IgD-negative memory B cell (primary cell): ENCODE data around the gene WNT2B. TPM values are rescaled to one million over a fixed set of nuclear protein-coding genes. Genes with fewer than 3 reads are reported as not detected.

Experiments
- H3K27ac Mint-ChIP-seq, 3 donors: one replicate each; pipeline ENCODE4 v1.8.0; 2020 to 2022; ENCODE audit warnings: mild to moderate bottlenecking in 3 of 3, mixed read lengths in 3 of 3, moderate library complexity in 1 of 3
- H3K27me3 Mint-ChIP-seq: one replicate; pipeline ENCODE4 v1.8.0; 2021; ENCODE audit warnings: mixed read lengths
- H3K36me3 Mint-ChIP-seq: one replicate; pipeline ENCODE4 v1.8.0; 2020; ENCODE audit warnings: mild to moderate bottlenecking, mixed read lengths
- H3K4me1 Mint-ChIP-seq, 3 donors: one replicate each; pipeline ENCODE4 v1.8.0; 2020 to 2022; ENCODE audit warnings: mixed read lengths in 3 of 3, mild to moderate bottlenecking in 1 of 3
- H3K4me3 Mint-ChIP-seq, 4 donors: one replicate each; pipeline ENCODE4 v1.8.0; 2020 to 2022; ENCODE audit warnings: mild to moderate bottlenecking in 4 of 4, mixed read lengths in 4 of 4, moderate library complexity in 3 of 4
- H3K9me3 Mint-ChIP-seq, 3 donors: one replicate each; pipeline ENCODE4 v1.8.0; 2020 to 2021; ENCODE audit warnings: mixed read lengths in 3 of 3, mild to moderate bottlenecking in 1 of 3
- polyA plus RNA-seq: library from polyadenylated mRNA; unstranded; fragments of 300-500 nt; fragmentation: Illumina TruSeq; gene quantifications from one replicate; pipeline ENCODE4 v1.2.3, GENCODE V29; 2021

Gene WNT2B
- polyA plus RNA-seq, 1 donor from 2014 or later = 0.09 TPM

GRCh38 chr1:112509660-112510178 lies 954 bp downstream of the WNT2B start:
- Mint-ChIP-seq H3K36me3 (no peaks in the 10 kb centered on the region), H3K4me3 (peak overlapping the region; percentile 42 to 86 (median 70)), H3K9me3 (no peaks in the 10 kb centered on the region), H3K27ac (no peak overlapping the region), H3K4me1 (peaks cover 0 to 15% (median 13%) of the 10 kb centered on the region in 3 donors), H3K27me3 (peaks cover 7% of the 10 kb centered on the region)

GRCh38 chr1:112510340-112510739 lies 1.6 kb downstream of the WNT2B start:
- peak overlapping the region in 2 of 4 donors; percentile 72 to 86 for H3K4me3 Mint-ChIP-seq
- H3K36me3 Mint-ChIP-seq = no peaks in the 10 kb centered on the region
- no peaks in the 10 kb centered on the region for H3K9me3 Mint-ChIP-seq
- no peak overlapping the region for H3K27ac Mint-ChIP-seq
- H3K27me3 Mint-ChIP-seq = peaks cover 7% of the 10 kb centered on the region
- H3K4me1 Mint-ChIP-seq = peaks cover 0 to 12% (median 11%) of the 10 kb centered on the region in 3 donors

- Mint-ChIP-seq H3K27ac (no peak overlapping the region), H3K4me3 (no peak overlapping the region), H3K4me1 (peaks cover 0 to 8% (median 4%) of the 10 kb centered on the region in 3 donors), H3K9me3 (no peaks in the 10 kb centered on the region), H3K27me3 (peaks cover 7% of the 10 kb centered on the region), H3K36me3 (no peaks in the 10 kb centered on the region)
These were observed 3.1 kb downstream of the WNT2B start for GRCh38 chr1:112511897-112512296.

GRCh38 chr1:112513112-112513870 lies 4.5 kb downstream of the WNT2B start:
- Mint-ChIP-seq H3K27ac (no peak overlapping the region), H3K36me3 (peaks cover 1% of the 10 kb centered on the region), H3K4me3 (no peak overlapping the region), H3K4me1 (peaks cover 0 to 4% (median 0%) of the 10 kb centered on the region in 3 donors), H3K9me3 (no peaks in the 10 kb centered on the region), H3K27me3 (peaks cover 4% of the 10 kb centered on the region)

GRCh38 chr1:112514901-112515300 lies 6.1 kb downstream of the WNT2B start:
- peaks cover 1% of the 10 kb centered on the region for H3K36me3 Mint-ChIP-seq
- peaks cover 0 to 2% (median 0%) of the 10 kb centered on the region in 3 donors for H3K4me1 Mint-ChIP-seq
- peaks cover 2% of the 10 kb centered on the region for H3K27me3 Mint-ChIP-seq
- H3K9me3 Mint-ChIP-seq = no peaks in the 10 kb centered on the region
- no peak overlapping the region for H3K27ac Mint-ChIP-seq
- no peak overlapping the region for H3K4me3 Mint-ChIP-seq

GRCh38 chr1:112515311-112516009 lies 6.7 kb downstream of the WNT2B start:
- peaks cover 1% of the 10 kb centered on the region for H3K36me3 Mint-ChIP-seq
- H3K9me3 Mint-ChIP-seq = no peaks in the 10 kb centered on the region
- H3K4me3 Mint-ChIP-seq = peak overlapping the region in 1 of 4 donors; percentile 1
- no peak overlapping the region for H3K27ac Mint-ChIP-seq
- H3K27me3 Mint-ChIP-seq = no peaks in the 10 kb centered on the region
- H3K4me1 Mint-ChIP-seq = no peaks in the 10 kb centered on the region

GRCh38 chr1:112516141-112516540 lies 7.4 kb downstream of the WNT2B start:
- no peak overlapping the region for H3K27ac Mint-ChIP-seq
- no peak overlapping the region for H3K4me3 Mint-ChIP-seq
- peaks cover 1% of the 10 kb centered on the region for H3K36me3 Mint-ChIP-seq
- no peaks in the 10 kb centered on the region for H3K9me3 Mint-ChIP-seq
- no peaks in the 10 kb centered on the region for H3K4me1 Mint-ChIP-seq
- no peaks in the 10 kb centered on the region for H3K27me3 Mint-ChIP-seq

- no peak overlapping the region for H3K4me3 Mint-ChIP-seq
- H3K36me3 Mint-ChIP-seq = peaks cover 1% of the 10 kb centered on the region
- no peaks in the 10 kb centered on the region for H3K4me1 Mint-ChIP-seq
- H3K27me3 Mint-ChIP-seq = no peaks in the 10 kb centered on the region
- no peaks in the 10 kb centered on the region for H3K9me3 Mint-ChIP-seq
- peak overlapping the region in 1 of 3 donors; percentile 9 for H3K27ac Mint-ChIP-seq
These were observed 8.5 kb downstream of the WNT2B start for GRCh38 chr1:112517231-112517630.

GRCh38 chr1:112517646-112518045 lies 8.9 kb downstream of the WNT2B start:
- peak overlapping the region in 1 of 3 donors; percentile 9 for H3K27ac Mint-ChIP-seq
- peaks cover 2% of the 10 kb centered on the region for H3K36me3 Mint-ChIP-seq
- H3K4me3 Mint-ChIP-seq = no peak overlapping the region
- no peaks in the 10 kb centered on the region for H3K9me3 Mint-ChIP-seq
- no peaks in the 10 kb centered on the region for H3K4me1 Mint-ChIP-seq
- H3K27me3 Mint-ChIP-seq = no peaks in the 10 kb centered on the region

- peaks cover 3% of the 10 kb centered on the region for H3K36me3 Mint-ChIP-seq
- no peaks in the 10 kb centered on the region for H3K9me3 Mint-ChIP-seq
- H3K4me1 Mint-ChIP-seq = no peaks in the 10 kb centered on the region
- no peak overlapping the region for H3K27ac Mint-ChIP-seq
- H3K27me3 Mint-ChIP-seq = no peaks in the 10 kb centered on the region
- H3K4me3 Mint-ChIP-seq = no peak overlapping the region
These were observed 9.4 kb downstream of the WNT2B start for GRCh38 chr1:112518186-112518585.

GRCh38 chr1:112520166-112520565 lies 11.4 kb downstream of the WNT2B start:
- H3K36me3 Mint-ChIP-seq = peaks cover 8% of the 10 kb centered on the region
- H3K9me3 Mint-ChIP-seq = no peaks in the 10 kb centered on the region
- H3K27me3 Mint-ChIP-seq = no peaks in the 10 kb centered on the region
- no peaks in the 10 kb centered on the region for H3K4me1 Mint-ChIP-seq
- no peak overlapping the region for H3K27ac Mint-ChIP-seq
- H3K4me3 Mint-ChIP-seq = no peak overlapping the region

- Mint-ChIP-seq H3K4me3 (no peak overlapping the region), H3K36me3 (peaks cover 8% of the 10 kb centered on the region), H3K27ac (no peak overlapping the region), H3K4me1 (no peaks in the 10 kb centered on the region), H3K27me3 (no peaks in the 10 kb centered on the region), H3K9me3 (no peaks in the 10 kb centered on the region)
These were observed 13.9 kb downstream of the WNT2B start for GRCh38 chr1:112522621-112523020.

GRCh38 chr1:112524251-112524650 lies 15.5 kb downstream of the WNT2B start:
- H3K9me3 Mint-ChIP-seq = no peaks in the 10 kb centered on the region
- H3K4me1 Mint-ChIP-seq = no peaks in the 10 kb centered on the region
- H3K36me3 Mint-ChIP-seq = peaks cover 7% of the 10 kb centered on the region
- H3K27ac Mint-ChIP-seq = no peak overlapping the region
- no peaks in the 10 kb centered on the region for H3K27me3 Mint-ChIP-seq
- no peak overlapping the region for H3K4me3 Mint-ChIP-seq

- Mint-ChIP-seq H3K27me3 (no peaks in the 10 kb centered on the region), H3K4me1 (no peaks in the 10 kb centered on the region), H3K27ac (no peak overlapping the region), H3K4me3 (no peak overlapping the region), H3K9me3 (no peaks in the 10 kb centered on the region), H3K36me3 (peaks cover 7% of the 10 kb centered on the region)
These were observed 16.2 kb downstream of the WNT2B start for GRCh38 chr1:112524986-112525385.

GRCh38 chr1:112527266-112528010 lies 18.7 kb downstream of the WNT2B start:
- Mint-ChIP-seq H3K27ac (no peak overlapping the region), H3K4me1 (no peaks in the 10 kb centered on the region), H3K36me3 (peaks cover 7% of the 10 kb centered on the region), H3K9me3 (no peaks in the 10 kb centered on the region), H3K27me3 (no peaks in the 10 kb centered on the region), H3K4me3 (peak overlapping the region in 1 of 4 donors; percentile 19)
